Smooth muscle cell (in vitro differentiated cells): ENCODE results near the gene CLIP1. TPM values are rescaled to one million over a fixed set of nuclear protein-coding genes. Genes with fewer than 3 reads are reported as not detected.
A peak's percentile ranks its signal among the peaks of the same experiment; 100 is the strongest.
"Not testable (repeated sequence)": the region's sequence is repeated elsewhere in the genome, so short reads cannot be mapped to it uniquely, and the experiment has no call there.

Source experiments
- DNase-seq: peaks from one replicate; lab custom pipeline; 2025; ENCODE audit not compliant: unreplicated experiment; lab: John Stamatoyannopoulos, UW
- H2AFZ ChIP-seq: fragments of 200-600 bp; sonication (generic); 2 replicates; pipeline ENCODE4 v1.6.0; 2016; ENCODE audit warnings: antibody characterized with exemption, low read depth, mild to moderate bottlenecking
- H3F3A ChIP-seq: fragments of 200-600 bp; sonication (generic); 2 replicates; pipeline ENCODE4 v1.6.0; 2017; ENCODE audit warnings: antibody characterized with exemption, low read depth
- H3K27ac ChIP-seq: fragments of 200-600 bp; sonication (generic); 2 replicates; pipeline ENCODE4 v1.5.1; 2016; ENCODE audit warnings: low read depth, mild to moderate bottlenecking
- H3K27me3 ChIP-seq: fragments of 200-600 bp; sonication (generic); 2 replicates; pipeline ENCODE4 v1.6.1; 2016; ENCODE audit warnings: low read depth, mild to moderate bottlenecking
- H3K36me3 ChIP-seq: fragments of 200-600 bp; sonication (generic); 2 replicates; pipeline ENCODE4 v1.5.1; 2016; ENCODE audit warnings: low read depth
- H3K4me1 ChIP-seq: fragments of 200-600 bp; sonication (generic); 2 replicates; pipeline ENCODE4 v1.5.1; 2016; ENCODE audit warnings: low read depth
- H3K4me2 ChIP-seq: fragments of 200-600 bp; sonication (generic); 2 replicates; pipeline ENCODE4 v1.6.0; 2016; ENCODE audit warnings: mild to moderate bottlenecking
- H3K4me3 ChIP-seq: fragments of 200-600 bp; sonication (generic); 2 replicates; pipeline ENCODE4 v1.5.1; 2016; ENCODE audit warnings: mild to moderate bottlenecking
- H3K79me2 ChIP-seq: fragments of 200-600 bp; sonication (generic); 2 replicates; pipeline ENCODE4 v1.6.0; 2016; ENCODE audit warnings: low read depth, mild to moderate bottlenecking
- H3K9ac ChIP-seq: fragments of 200-600 bp; sonication (generic); 2 replicates; pipeline ENCODE4 v1.6.0; 2016; ENCODE audit warnings: low read depth
- H3K9me3 ChIP-seq: fragments of 200-600 bp; sonication (generic); replicated peaks from 2 replicates; pipeline ENCODE4 v1.5.1; 2016; ENCODE audit warnings: low read depth
- H4K20me1 ChIP-seq: fragments of 200-600 bp; sonication (generic); 2 replicates; pipeline ENCODE4 v1.6.0; 2016; ENCODE audit warnings: low read depth
- CTCF ChIP-seq: fragments of 200-600 bp; sonication (generic); IDR thresholded peaks from 2 replicates; pipeline ENCODE4 v1.5.1; 2017; ENCODE audit warnings: borderline replicate concordance, mild to moderate bottlenecking, antibody characterized with exemption; ENCODE audit not compliant: insufficient read depth, poor library complexity, severe bottlenecking
- WGBS: methylation state at CpG from one replicate; pipeline ENCODE4 v1.1.7; 2016; ENCODE audit warnings: low lambda C conversion rate; 5-methylcytosine and 5-hydroxymethylcytosine counted together
- polyA plus RNA-seq: library from polyadenylated mRNA; unstranded; fragments of >200 nt; fragmentation: Nextera tagmentation; extraction: Ambion mirVana; gene quantifications from 2 replicates; pipeline ENCODE4 v1.2.1, GENCODE V29; 2016
- total RNA-seq: library from RNA; depleted of rRNA; stranded (reverse); fragments of >200 nt; gene quantifications from 2 replicates; pipeline ENCODE4 v1.2.3, GENCODE V29; 2014

Gene CLIP1
- total and polyA plus RNA-seq, 2 experiments from 2014 or later, result 15.3 to 40.4 TPM

GRCh38 chr12:122467983-122468382 lies 45.5 kb upstream of the CLIP1 start:
- H2AFZ ChIP-seq, result no peak overlapping the region
- TF ChIP-seq CTCF, result no peak
- H3K36me3 ChIP-seq, result no peaks in the 10 kb centered on the region
- no peaks in the 10 kb centered on the region for H3K27me3 ChIP-seq
- no peak overlapping the region for H3K4me2 ChIP-seq
- H3K79me2 ChIP-seq, result no peaks in the 10 kb centered on the region
- no peaks in the 10 kb centered on the region for H4K20me1 ChIP-seq
- no peaks in the 10 kb centered on the region for H3F3A ChIP-seq
- no peaks in the 10 kb centered on the region for H3K9me3 ChIP-seq
- 73% methylated on average over 4 of the region's 4 CpGs for WGBS
- H3K4me3 ChIP-seq, result no peak overlapping the region
- no peaks in the 10 kb centered on the region for H3K4me1 ChIP-seq
- peak overlapping the region; percentile 95 for H3K27ac ChIP-seq
- no peak for DNase-seq
- peak overlapping the region; percentile 57 for H3K9ac ChIP-seq

GRCh38 chr12:122464317-122465042 lies 42.0 kb upstream of the CLIP1 start:
- not testable (repeated sequence) for H3K79me2 ChIP-seq, H2AFZ ChIP-seq, H4K20me1 ChIP-seq, H3K36me3 ChIP-seq, H3K4me3 ChIP-seq, H3F3A ChIP-seq, H3K9me3 ChIP-seq, H3K4me2 ChIP-seq, DNase-seq, H3K27me3 ChIP-seq, H3K4me1 ChIP-seq
- H3K9ac ChIP-seq, result peak overlapping the region; percentile 75
- peak overlapping the region; percentile 89 for H3K27ac ChIP-seq
- 83% methylated on average over 17 of the region's 17 CpGs for WGBS

GRCh38 chr12:122460641-122461040 lies 38.2 kb upstream of the CLIP1 start:
- Histone ChIP-seq H3K9me3 (no peaks in the 10 kb centered on the region), H3F3A (no peaks in the 10 kb centered on the region), H3K4me3 (no peak overlapping the region), H3K27me3 (no peaks in the 10 kb centered on the region), H3K36me3 (no peaks in the 10 kb centered on the region), H2AFZ (peak overlapping the region; percentile 12), H3K27ac (no peak overlapping the region), H3K4me1 (no peaks in the 10 kb centered on the region), H4K20me1 (no peaks in the 10 kb centered on the region), H3K79me2 (no peaks in the 10 kb centered on the region), H3K9ac (no peak overlapping the region), H3K4me2 (no peak overlapping the region)
- 88% methylated on average over 2 of the region's 2 CpGs for WGBS
- no peak for DNase-seq
- TF ChIP-seq CTCF, result no peak

GRCh38 chr12:122460061-122460460 lies 37.6 kb upstream of the CLIP1 start:
- Histone ChIP-seq H3K4me2 (no peak overlapping the region), H3F3A (no peaks in the 10 kb centered on the region), H3K27ac (no peak overlapping the region), H3K4me1 (no peaks in the 10 kb centered on the region), H3K9ac (no peak overlapping the region), H3K27me3 (no peaks in the 10 kb centered on the region), H3K4me3 (no peak overlapping the region), H4K20me1 (no peaks in the 10 kb centered on the region), H2AFZ (no peak overlapping the region), H3K36me3 (no peaks in the 10 kb centered on the region), H3K9me3 (no peaks in the 10 kb centered on the region), H3K79me2 (no peaks in the 10 kb centered on the region)
- no peak for DNase-seq
- TF ChIP-seq CTCF, result no peak
- 96% methylated on average over 7 of the region's 7 CpGs for WGBS
